Heart right ventricle (tissue), 16 donors: ENCODE measurements around the gene ABHD4. TPM values are rescaled to one million over a fixed set of nuclear protein-coding genes. Genes with fewer than 3 reads are reported as not detected.
"Not testable (repeated sequence)": the region's sequence is repeated elsewhere in the genome, so short reads cannot be mapped to it uniquely, and the experiment has no call there.

Experiments
- ATAC-seq, 8 donors: fragments of 200-7000 bp; cut with Tn5 transposase; one replicate each; pipeline ENCODE4 v1.9.1; 2020; ENCODE audit warnings: mild to moderate bottlenecking in 8 of 8, moderate library complexity in 8 of 8, moderate number of reproducible peaks in 1 of 8
- DNase-seq, 2 donors: peaks; one replicate each; pipeline ENCODE4 v3.0.0-alpha.2; 2020
- H3K27ac ChIP-seq, 10 donors: fragments of 200-600 bp; sonication (generic) in 2 of 10; one replicate each; pipeline versions ENCODE4 v1.5.0 to v1.8.0; 2020 to 2022; ENCODE audit warnings: mild to moderate bottlenecking in 3 of 10
- H3K27me3 ChIP-seq, 7 donors: fragments of 200-600 bp; one replicate each; pipeline ENCODE4 v1.8.0; 2021 to 2022; ENCODE audit warnings: mild to moderate bottlenecking in 2 of 7
- H3K36me3 ChIP-seq, 9 donors: fragments of 200-600 bp; sonication (generic) in 1 of 9; one replicate each; pipeline versions ENCODE4 v1.5.0 to v1.8.0; 2020 to 2022; ENCODE audit warnings: mild to moderate bottlenecking in 2 of 9
- H3K4me1 ChIP-seq, 9 donors: fragments of 200-600 bp; sonication (generic) in 1 of 9; one replicate each; pipeline versions ENCODE4 v1.5.0 to v1.8.0; 2020 to 2022; ENCODE audit warnings: mild to moderate bottlenecking in 4 of 9
- H3K4me3 ChIP-seq, 10 donors: fragments of 200-600 bp; sonication (generic) in 2 of 10; one replicate each; pipeline versions ENCODE4 v1.5.0 to v1.8.0; 2020 to 2022; ENCODE audit warnings: mild to moderate bottlenecking in 7 of 10, moderate library complexity in 2 of 10
- H3K9me3 ChIP-seq, 11 donors: fragments of 200-600 bp in 10 of 11; sonication (generic) in 2 of 11; one replicate each; pipeline versions ENCODE4 v1.5.0 to v1.8.0; 2013 to 2022; ENCODE audit warnings: mild to moderate bottlenecking in 2 of 11, control low read depth in 1 of 11, moderate library complexity in 1 of 11
- WGBS, 2 donors: extraction: QIAGEN DNeasy Blood & Tissue Kit; methylation state at CpG; one replicate each; pipeline ENCODE4 v1.1.7; 2013; ENCODE audit warnings: inconsistent platforms in 1 of 2; 5-methylcytosine and 5-hydroxymethylcytosine counted together
- intact Hi-C, 10 donors: fragments of 100-400 bp; cut with DNase I; formaldehyde crosslinking; loops; one replicate each; pipeline versions ENCODE4 v1.11.1 to v1.14.2; 2022
- polyA plus RNA-seq, 2 donors: library from polyadenylated mRNA; stranded (reverse); fragments of 200-250 nt; gene quantifications; one replicate each; pipeline ENCODE4 v1.2.3, GENCODE V29; 2013
- total RNA-seq, 10 donors: library from RNA; stranded (reverse); fragmentation: NEBNext Ultra II Directional in 3 of 10; extraction: Animal tissue kit (Norgen Biotek cat#: 25700) in 3 of 10; gene quantifications; one replicate each; pipeline versions ENCODE4 v1.2.1 to v1.2.4, GENCODE V29; 2021 to 2023
- TF ChIP-seq, protein P1 (sequence below), 9 donors: fragments of 200-600 bp; sonication (generic) in 2 of 9; IDR thresholded peaks; one replicate each; pipeline versions ENCODE4 v1.5.0 to v1.8.0; 2021 to 2022; ENCODE audit warnings: antibody characterized with exemption in 9 of 9, mild to moderate bottlenecking in 5 of 9, moderate library complexity in 1 of 9
- donor health status: Arrhythmogenic right ventricular cardiomyopathy.
- donor health status: ischemic (EF 13 %, LVEDD 7.1; RV severe dilation, severe dysfunction).
- donor health status: healthy with polysubstance abuse.
- donor health status: DM: no; HTN: yes; CAD: no.
- donor health status: DM: no; HTN: no; CAD: no.
- donor health status: ischemic (EF 25% LVEDD 6.9; RV normal size, moderate dysfunction).
- donor health status: ischemic (EF 25% LVEDD 5.7; RV mildly dilated, moderate dysfunction).
- donor health status: healthy.
- donor health status: DM: yes; HTN: yes; CAD: no.
- donor health status: Ischemic cardiomyopathy.
- donor health status: ischemic (EF 35%, LVEDD 5.7; RV mildly dilated, moderate dysfunction).
- donor health status: nonischemic (EF 11% LVEDD 7.7; RV severe dilation, severe dysfunction).
- donor health status: DM: yes; HTN: yes; CAD: no.
- donor health status: PGD.
- donor health status: ischemic (EF 29% LVEDD 5.4; RV normal size, mild dysfunction).
- donor health status: nonischemic (EF 23%, LVEDD 6.1; RV moderate dilation, normal function).

ABHD4 gene
- total and polyA plus RNA-seq, 12 donors: 13.7 to 35.7 (median 20.8) TPM

DNA sequence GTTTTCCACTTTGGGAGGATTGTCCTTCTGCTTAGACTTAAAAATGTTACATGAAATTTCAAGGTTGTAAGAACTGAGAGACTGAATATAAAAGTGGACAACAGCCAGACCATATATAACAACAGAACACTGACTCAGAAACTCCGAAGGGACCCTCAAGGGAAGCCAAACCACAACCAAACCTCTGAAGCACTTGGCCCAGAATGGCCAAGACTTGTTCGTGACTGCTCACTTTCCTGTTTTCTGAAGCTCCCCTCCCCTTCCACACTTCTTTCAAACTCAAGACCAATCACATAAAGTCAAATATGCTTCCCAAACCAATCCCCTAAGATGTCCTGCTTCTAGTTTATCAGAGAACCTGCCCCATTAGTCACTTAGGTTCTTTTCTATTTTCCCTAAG, 32.4 kb downstream of the ABHD4 start:
- H3K9me3 ChIP-seq: no peaks in the 10 kb centered on the region
- TF ChIP-seq, protein P1, sequence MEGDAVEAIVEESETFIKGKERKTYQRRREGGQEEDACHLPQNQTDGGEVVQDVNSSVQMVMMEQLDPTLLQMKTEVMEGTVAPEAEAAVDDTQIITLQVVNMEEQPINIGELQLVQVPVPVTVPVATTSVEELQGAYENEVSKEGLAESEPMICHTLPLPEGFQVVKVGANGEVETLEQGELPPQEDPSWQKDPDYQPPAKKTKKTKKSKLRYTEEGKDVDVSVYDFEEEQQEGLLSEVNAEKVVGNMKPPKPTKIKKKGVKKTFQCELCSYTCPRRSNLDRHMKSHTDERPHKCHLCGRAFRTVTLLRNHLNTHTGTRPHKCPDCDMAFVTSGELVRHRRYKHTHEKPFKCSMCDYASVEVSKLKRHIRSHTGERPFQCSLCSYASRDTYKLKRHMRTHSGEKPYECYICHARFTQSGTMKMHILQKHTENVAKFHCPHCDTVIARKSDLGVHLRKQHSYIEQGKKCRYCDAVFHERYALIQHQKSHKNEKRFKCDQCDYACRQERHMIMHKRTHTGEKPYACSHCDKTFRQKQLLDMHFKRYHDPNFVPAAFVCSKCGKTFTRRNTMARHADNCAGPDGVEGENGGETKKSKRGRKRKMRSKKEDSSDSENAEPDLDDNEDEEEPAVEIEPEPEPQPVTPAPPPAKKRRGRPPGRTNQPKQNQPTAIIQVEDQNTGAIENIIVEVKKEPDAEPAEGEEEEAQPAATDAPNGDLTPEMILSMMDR (IDR thresholded peaks at IDR 0.05): no peak
- no peak overlapping the region for H3K27ac ChIP-seq
- DNase-seq (no peak), ATAC-seq (no peak)
- H3K4me3 ChIP-seq: no peak overlapping the region
- H3K27me3 ChIP-seq: peaks cover 0 to 5% (median 0%) of the 10 kb centered on the region in 7 donors
- 74 to 76% methylated on average over 2 of the region's 2 CpGs for WGBS, 2 donors
- H3K36me3 ChIP-seq: no peaks in the 10 kb centered on the region
- no peaks in the 10 kb centered on the region for H3K4me1 ChIP-seq
- intact Hi-C loops: no loop called here

DNA sequence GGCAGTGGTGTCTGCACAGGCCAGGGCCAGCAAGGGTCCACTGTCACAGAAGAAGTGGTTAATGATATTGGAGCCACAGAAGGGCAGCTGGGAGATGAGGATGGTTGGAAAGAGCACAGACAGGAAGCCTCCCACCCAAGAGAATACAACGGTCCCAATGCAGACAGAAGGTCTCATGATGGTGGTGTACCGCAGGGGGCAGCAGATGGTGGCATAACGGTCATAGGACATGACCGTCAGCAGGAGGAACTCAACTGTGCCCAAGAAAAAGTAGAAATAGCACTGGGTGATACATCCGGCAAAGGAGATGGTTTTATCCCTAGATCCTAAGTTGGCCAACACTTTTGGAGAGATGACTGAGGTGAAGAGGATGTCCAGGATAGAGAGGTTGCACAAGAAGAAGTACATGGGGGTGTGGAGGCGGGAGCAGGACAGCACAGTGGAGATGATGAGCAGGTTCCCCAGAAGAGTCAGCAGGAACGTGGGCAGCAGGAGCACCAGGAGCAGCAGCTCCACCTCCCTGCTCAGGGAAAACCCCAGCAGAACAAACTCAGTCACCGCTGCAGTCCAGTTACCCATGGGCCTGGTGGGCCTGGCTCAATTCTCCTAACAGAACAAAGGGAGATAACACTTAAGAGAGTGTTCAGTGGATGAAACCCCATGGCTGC, 36.3 kb downstream of the ABHD4 start:
- H3K4me3 ChIP-seq: no peak overlapping the region
- no peaks in the 10 kb centered on the region for H3K4me1 ChIP-seq
- TF ChIP-seq, protein P1 (IDR thresholded peaks at IDR 0.05): no peak
- no peaks in the 10 kb centered on the region for H3K36me3 ChIP-seq
- 84 to 86% methylated on average over 8 of the region's 8 CpGs for WGBS, 2 donors
- no peak for DNase-seq
- no peaks in the 10 kb centered on the region for H3K27me3 ChIP-seq
- intact Hi-C loops: no loop called here
- no peaks in the 10 kb centered on the region for H3K9me3 ChIP-seq
- no peak overlapping the region for H3K27ac ChIP-seq
- ATAC-seq: no peak

DNA sequence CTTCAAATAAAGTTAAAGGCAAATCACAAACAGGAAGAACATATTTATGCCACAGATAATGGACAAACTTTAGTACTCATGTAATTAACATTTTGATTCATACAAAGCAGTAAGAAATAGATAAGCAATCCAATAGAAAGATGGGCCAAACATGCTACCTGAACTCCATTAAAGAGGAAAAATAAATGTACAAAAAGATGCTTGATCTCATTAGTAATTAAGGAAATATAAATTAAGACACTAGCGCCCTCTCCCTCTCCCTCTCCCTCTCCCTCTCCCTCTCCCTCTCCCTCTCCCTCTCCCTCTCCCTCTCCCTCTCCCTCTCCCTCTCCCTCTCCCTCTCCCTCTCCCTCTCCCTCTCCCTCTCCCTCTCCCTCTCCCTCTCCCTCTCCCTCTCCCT, 37.9 kb downstream of the ABHD4 start:
- intact Hi-C loops, ATAC-seq: not testable (repeated sequence)

DNA sequence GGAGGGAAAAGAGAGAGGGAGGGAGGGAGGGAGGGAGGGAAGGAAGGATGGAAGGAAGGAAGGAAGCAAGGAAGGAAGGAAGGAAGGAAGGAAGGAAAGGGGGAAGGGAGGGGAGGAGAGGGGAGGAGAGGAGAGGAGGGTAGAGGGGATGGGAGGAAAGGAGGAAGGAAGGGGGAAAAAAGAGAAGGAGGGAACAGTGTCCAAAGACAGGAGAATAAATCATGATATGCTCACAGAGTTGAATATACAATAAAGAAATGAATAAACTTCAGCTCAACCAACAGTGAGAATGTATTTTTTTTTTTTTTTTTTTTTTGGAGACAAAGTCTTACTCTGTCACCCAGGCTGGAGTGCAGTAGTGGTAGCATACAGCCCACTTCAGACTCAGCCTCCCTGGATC, 42.1 kb downstream of the ABHD4 start:
- Histone ChIP-seq H3K9me3 (no peaks in the 10 kb centered on the region), H3K36me3 (no peaks in the 10 kb centered on the region), H3K4me3 (no peak overlapping the region), H3K27me3 (peaks cover 0 to 3% (median 0%) of the 10 kb centered on the region in 7 donors), H3K27ac (no peak overlapping the region), H3K4me1 (peaks cover 0 to 1% (median 0%) of the 10 kb centered on the region in 9 donors)
- intact Hi-C loops: loop anchor here in 1 of 10 donors (10.0 kb wide), 1 partner anchor 225 kb away; no protein-coding TSS in a partner anchor
- ATAC-seq (no peak), DNase-seq (no peak)
- TF ChIP-seq, protein P1 (IDR thresholded peaks at IDR 0.05): no peak

More for the DNA sequence above, 37.9 kb downstream of the ABHD4 start:
- not testable (repeated sequence) for H3K27me3 ChIP-seq, H3K27ac ChIP-seq, H3K36me3 ChIP-seq, H3K4me1 ChIP-seq, DNase-seq, H3K9me3 ChIP-seq, H3K4me3 ChIP-seq
- 9 to 71% methylated on average over 1 of the region's 1 CpG for WGBS, 2 donors

DNA sequence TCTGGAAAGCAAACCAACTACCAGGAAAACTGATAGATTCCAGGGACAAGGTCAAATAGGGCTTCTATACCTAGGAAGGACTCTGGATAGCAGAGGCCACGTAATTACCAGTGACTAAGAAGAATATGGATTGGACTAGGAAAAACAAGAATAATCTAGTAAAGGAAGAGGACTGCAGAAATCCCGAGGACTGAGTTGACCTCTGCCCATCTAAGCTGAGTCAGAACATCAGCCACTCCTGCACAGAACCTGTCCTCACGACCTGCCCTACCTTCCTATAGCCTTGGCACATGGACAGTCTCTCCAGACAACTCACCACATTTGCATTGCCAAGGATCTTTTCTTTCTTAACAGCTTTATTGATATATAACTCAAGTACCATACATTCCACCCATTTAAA, 43.7 kb downstream of the ABHD4 start:
- Histone ChIP-seq H3K27me3 (peaks cover 0 to 3% (median 0%) of the 10 kb centered on the region in 7 donors), H3K4me3 (no peak overlapping the region), H3K9me3 (no peaks in the 10 kb centered on the region), H3K4me1 (peaks cover 0 to 10% (median 0%) of the 10 kb centered on the region in 9 donors), H3K27ac (no peak overlapping the region), H3K36me3 (no peaks in the 10 kb centered on the region)
- no peak for DNase-seq
- intact Hi-C loops: loop anchor here in 1 of 10 donors (10.0 kb wide), 1 partner anchor 227 kb away; no protein-coding TSS in a partner anchor
- TF ChIP-seq, protein P1 (IDR thresholded peaks at IDR 0.05): no peak
- WGBS, 2 donors: 52% methylated on average over 3 of the region's 3 CpGs
- no peak for ATAC-seq
